ENCODE measurements around the gene C2. TPM values are rescaled to one million over a fixed set of nuclear protein-coding genes. Genes with fewer than 3 reads are reported as not detected.

The C2 gene
- total RNA-seq, 1 experiment from 2014 or later = 0.66 TPM

- Histone ChIP-seq H3K23ac (ENCODE audit: insufficient read length, low read depth, low read length) (no peak overlapping the region), H3K23me2 (ENCODE audit: insufficient read length, low read depth, low read length, poor library complexity, severe bottlenecking) (no peaks in the 10 kb centered on the region), H3K79me2 (ENCODE audit: insufficient read depth, low read length) (no peaks in the 10 kb centered on the region), H2AFZ (ENCODE audit: low read length) (no peak overlapping the region), H3K14ac (ENCODE audit: insufficient read depth, low read length) (no peak overlapping the region), H3K4me2 (ENCODE audit: insufficient read depth, insufficient read length, low read length) (no peak overlapping the region), H2BK12ac (ENCODE audit: insufficient read length, low read depth, low read length) (no peak overlapping the region), H3K9ac (ENCODE audit: extremely low read depth, insufficient read length, low read length) (no peak overlapping the region), H2BK5ac (ENCODE audit: insufficient read length, low read length) (no peak overlapping the region), H4K20me1 (ENCODE audit: control insufficient read depth, insufficient read depth, insufficient read length) (no peaks in the 10 kb centered on the region), H3K18ac (ENCODE audit: insufficient read length, low read depth, low read length) (no peak overlapping the region), H3K79me1 (ENCODE audit: insufficient read depth, low read depth, low read length, poor library complexity, severe bottlenecking) (no peaks in the 10 kb centered on the region), H4K5ac (ENCODE audit: insufficient read length, low read depth, low read length) (no peak overlapping the region), H3K27me3 (ENCODE audit: insufficient read depth, low read length) (no peaks in the 10 kb centered on the region), H3K27ac (ENCODE audit: insufficient read length, low read depth, low read length) (no peak overlapping the region), H4K91ac (ENCODE audit: insufficient read length, low read depth, low read length) (no peak overlapping the region), H3K4ac (ENCODE audit: low read depth, low read length) (no peak overlapping the region), H3K56ac (ENCODE audit: insufficient read length, low read depth, low read length) (no peak overlapping the region), H3K4me1 (ENCODE audit: insufficient read depth, low read length) (no peaks in the 10 kb centered on the region; the same call in 1 of the 2 replicates), H3T11ph (ENCODE audit: low read length) (no peak overlapping the region), H3K9me3 (ENCODE audit: control insufficient read depth, low read depth, low read length) (no peaks in the 10 kb centered on the region), H4K8ac (replicated peaks; ENCODE audit: insufficient read length, low read depth, low read length) (no peak overlapping the region), H2AK5ac (ENCODE audit: insufficient read length, low read length) (no peak overlapping the region), H2BK15ac (ENCODE audit: low read depth, low read length) (no peak overlapping the region), H2BK20ac (ENCODE audit: low read depth, low read length, poor library complexity, severe bottlenecking) (no peak overlapping the region), H2BK120ac (ENCODE audit: low read depth, low read length, poor library complexity, severe bottlenecking) (no peak overlapping the region)
- no peak for DNase-seq
- H3K9me3 Mint-ChIP-seq = no peaks in the 10 kb centered on the region; a peak in 1 of 5 replicates
- TF ChIP-seq, protein P1, sequence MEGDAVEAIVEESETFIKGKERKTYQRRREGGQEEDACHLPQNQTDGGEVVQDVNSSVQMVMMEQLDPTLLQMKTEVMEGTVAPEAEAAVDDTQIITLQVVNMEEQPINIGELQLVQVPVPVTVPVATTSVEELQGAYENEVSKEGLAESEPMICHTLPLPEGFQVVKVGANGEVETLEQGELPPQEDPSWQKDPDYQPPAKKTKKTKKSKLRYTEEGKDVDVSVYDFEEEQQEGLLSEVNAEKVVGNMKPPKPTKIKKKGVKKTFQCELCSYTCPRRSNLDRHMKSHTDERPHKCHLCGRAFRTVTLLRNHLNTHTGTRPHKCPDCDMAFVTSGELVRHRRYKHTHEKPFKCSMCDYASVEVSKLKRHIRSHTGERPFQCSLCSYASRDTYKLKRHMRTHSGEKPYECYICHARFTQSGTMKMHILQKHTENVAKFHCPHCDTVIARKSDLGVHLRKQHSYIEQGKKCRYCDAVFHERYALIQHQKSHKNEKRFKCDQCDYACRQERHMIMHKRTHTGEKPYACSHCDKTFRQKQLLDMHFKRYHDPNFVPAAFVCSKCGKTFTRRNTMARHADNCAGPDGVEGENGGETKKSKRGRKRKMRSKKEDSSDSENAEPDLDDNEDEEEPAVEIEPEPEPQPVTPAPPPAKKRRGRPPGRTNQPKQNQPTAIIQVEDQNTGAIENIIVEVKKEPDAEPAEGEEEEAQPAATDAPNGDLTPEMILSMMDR (conservative IDR thresholded peaks at IDR 0.05) = no peak
- peaks cover 22 to 40% of the 10 kb centered on the region in 2 experiments for H3K4me1 Mint-ChIP-seq
- no peak overlapping the region for H3K4me3 Mint-ChIP-seq
- peaks cover 2 to 11% (median 11%) of the 10 kb centered on the region in 3 experiments; a peak in 6 of 7 replicates for H3K36me3 Mint-ChIP-seq (ENCODE audit: insufficient read depth in 1 of 3, low read depth in 3 of 3)
- no peaks in the 10 kb centered on the region; the same call in none of the 2 replicates for H3K27me3 Mint-ChIP-seq (ENCODE audit: low read depth)
- no CpG with 5 or more reads among the region's 3 CpGs for WGBS (ENCODE audit: extremely low coverage, insufficient read length, low lambda C conversion rate)
- H3K27ac Mint-ChIP-seq = no peak overlapping the region
Measured at GRCh38 chr6:31903957-31904356, 23.6 kb upstream of the C2 start.

Measured in H9 (cell line).